Gastroesophageal sphincter (tissue), 3 donors: ENCODE results near the gene CCDC88A.

Experiments
- POLR2A ChIP-seq, 2 donors: fragments of 450-650 bp; IDR thresholded peaks; one replicate each; pipeline ENCODE4 v1.6.1; 2017; ENCODE audit warnings: antibody characterized with exemption in 2 of 2, mild to moderate bottlenecking in 2 of 2, moderate library complexity in 1 of 2
- TF ChIP-seq, protein P1 (sequence below), 4 experiments: fragments of 200-600 bp in 2 of 4; fragments of 450-650 bp in 2 of 4; sonication (generic) in 1 of 4; IDR thresholded peaks; one replicate each; pipeline ENCODE4 v1.5.1; 2017 to 2019; ENCODE audit warnings: antibody characterized with exemption in 4 of 4, mild to moderate bottlenecking in 2 of 4, moderate library complexity in 2 of 4

DNA sequence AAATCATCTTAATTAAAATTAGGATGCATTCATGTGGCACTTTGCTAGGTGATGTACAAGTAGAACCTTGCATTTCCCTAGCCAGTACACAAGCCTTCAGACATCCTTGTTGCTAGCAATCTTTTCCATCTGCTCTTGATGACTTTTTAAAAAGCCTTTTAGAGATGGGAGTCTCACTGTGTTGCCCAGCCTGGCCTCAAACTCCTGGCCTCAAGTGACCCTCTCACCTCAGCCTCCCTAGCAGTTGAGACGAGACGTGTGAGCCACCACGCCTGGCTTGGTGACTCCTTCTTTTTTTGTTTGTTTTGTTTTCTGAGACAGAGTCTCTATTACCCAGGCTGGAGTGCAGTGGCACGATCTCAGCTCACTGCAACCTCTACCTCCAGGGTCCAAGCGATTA lies 1.7 kb upstream of the CCDC88A start:
- TF ChIP-seq, protein P1, sequence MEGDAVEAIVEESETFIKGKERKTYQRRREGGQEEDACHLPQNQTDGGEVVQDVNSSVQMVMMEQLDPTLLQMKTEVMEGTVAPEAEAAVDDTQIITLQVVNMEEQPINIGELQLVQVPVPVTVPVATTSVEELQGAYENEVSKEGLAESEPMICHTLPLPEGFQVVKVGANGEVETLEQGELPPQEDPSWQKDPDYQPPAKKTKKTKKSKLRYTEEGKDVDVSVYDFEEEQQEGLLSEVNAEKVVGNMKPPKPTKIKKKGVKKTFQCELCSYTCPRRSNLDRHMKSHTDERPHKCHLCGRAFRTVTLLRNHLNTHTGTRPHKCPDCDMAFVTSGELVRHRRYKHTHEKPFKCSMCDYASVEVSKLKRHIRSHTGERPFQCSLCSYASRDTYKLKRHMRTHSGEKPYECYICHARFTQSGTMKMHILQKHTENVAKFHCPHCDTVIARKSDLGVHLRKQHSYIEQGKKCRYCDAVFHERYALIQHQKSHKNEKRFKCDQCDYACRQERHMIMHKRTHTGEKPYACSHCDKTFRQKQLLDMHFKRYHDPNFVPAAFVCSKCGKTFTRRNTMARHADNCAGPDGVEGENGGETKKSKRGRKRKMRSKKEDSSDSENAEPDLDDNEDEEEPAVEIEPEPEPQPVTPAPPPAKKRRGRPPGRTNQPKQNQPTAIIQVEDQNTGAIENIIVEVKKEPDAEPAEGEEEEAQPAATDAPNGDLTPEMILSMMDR (IDR thresholded peaks at IDR 0.05): no peak
- no peak for TF ChIP-seq POLR2A (IDR thresholded peaks at IDR 0.05)
